KMS-11 (cell line): Measurements from ENCODE around the gene HMGXB4.

Source experiments
- H2AFZ ChIP-seq: fragments of 200-600 bp; sonication (generic); 2 replicates; pipeline ENCODE4 v1.6.1; 2016; ENCODE audit warnings: antibody characterized with exemption, mixed run types, low read depth
- H3K27ac ChIP-seq: fragments of 200-600 bp; sonication (generic); 2 replicates; pipeline ENCODE4 v1.6.1; 2016; ENCODE audit warnings: mild to moderate bottlenecking, mixed run types
- H3K27me3 ChIP-seq: fragments of 200-600 bp; sonication (generic); 2 replicates; pipeline ENCODE4 v1.6.1; 2017; ENCODE audit warnings: mild to moderate bottlenecking, low read depth, mixed run types, moderate library complexity; ENCODE audit not compliant: insufficient read depth
- H3K36me3 ChIP-seq: fragments of 200-600 bp; sonication (generic); 2 replicates; pipeline ENCODE4 v1.6.1; 2017; ENCODE audit warnings: mild to moderate bottlenecking, mixed run types; ENCODE audit not compliant: insufficient read depth
- H3K4me1 ChIP-seq: fragments of 200-600 bp; sonication (generic); 2 replicates; pipeline ENCODE4 v1.6.1; 2016; ENCODE audit warnings: mild to moderate bottlenecking, low read depth, mixed run types; ENCODE audit not compliant: poor library complexity, severe bottlenecking
- H3K4me2 ChIP-seq: fragments of 200-600 bp; sonication (generic); 2 replicates; pipeline ENCODE4 v1.7.0; 2016; ENCODE audit warnings: mild to moderate bottlenecking, mixed run types
- H3K4me3 ChIP-seq: fragments of 200-600 bp; sonication (generic); IDR thresholded peaks from 2 replicates; pipeline ENCODE4 v1.6.1; 2017; ENCODE audit warnings: low read depth, low read length, mixed read lengths; ENCODE audit not compliant: insufficient read depth
- H3K79me2 ChIP-seq: fragments of 200-600 bp; sonication (generic); 2 replicates; pipeline ENCODE4 v1.6.1; 2016; ENCODE audit warnings: low read depth, mixed run types; ENCODE audit not compliant: insufficient read depth
- H3K9ac ChIP-seq: fragments of 200-600 bp; sonication (generic); 2 replicates; pipeline ENCODE4 v1.6.1; 2016; ENCODE audit warnings: mild to moderate bottlenecking, mixed run types
- H4K20me1 ChIP-seq: fragments of 200-600 bp; sonication (generic); 2 replicates; pipeline ENCODE4 v1.6.1; 2016; ENCODE audit warnings: mild to moderate bottlenecking, mixed run types; ENCODE audit not compliant: insufficient read depth
- TF ChIP-seq, protein P1 (sequence below): fragments of 200-600 bp; sonication (generic); conservative IDR thresholded peaks from 2 replicates; pipeline ENCODE4 v1.6.1; 2017; ENCODE audit warnings: low read depth, mild to moderate bottlenecking, antibody characterized with exemption, low read length, moderate library complexity, mixed read lengths

The HMGXB4 gene

DNA sequence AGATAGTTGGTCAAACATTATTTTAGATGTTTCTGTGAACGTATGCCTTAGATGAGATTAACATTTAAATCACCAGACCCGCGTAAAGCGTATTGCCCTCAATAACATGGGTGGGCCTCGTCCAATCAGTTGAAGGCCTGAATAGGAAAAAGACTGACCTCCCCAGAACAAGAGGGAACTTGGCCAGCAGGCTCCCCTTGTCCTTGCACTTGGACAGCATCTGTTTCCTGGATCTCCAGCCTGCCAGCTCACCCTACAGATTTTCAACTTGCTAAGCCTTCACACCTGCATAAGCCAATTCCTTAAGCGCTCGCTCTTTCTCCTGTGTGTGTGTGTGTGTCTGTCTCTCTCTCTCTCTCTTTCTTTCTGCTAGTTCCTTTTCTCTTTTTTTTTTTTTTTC is 50.6 kb downstream of the HMGXB4 start:
- Histone ChIP-seq H4K20me1 (no peaks in the 10 kb centered on the region), H3K9ac (no peak overlapping the region), H3K4me3 (no peak overlapping the region), H3K36me3 (no peaks in the 10 kb centered on the region), H2AFZ (no peak overlapping the region), H3K4me2 (peak overlapping the region; percentile 71), H3K4me1 (peaks cover 83% of the 10 kb centered on the region), H3K27ac (peak overlapping the region; percentile 44; the same call in 1 of the 2 replicates), H3K79me2 (no peaks in the 10 kb centered on the region), H3K27me3 (no peaks in the 10 kb centered on the region)
- TF ChIP-seq, protein P1, sequence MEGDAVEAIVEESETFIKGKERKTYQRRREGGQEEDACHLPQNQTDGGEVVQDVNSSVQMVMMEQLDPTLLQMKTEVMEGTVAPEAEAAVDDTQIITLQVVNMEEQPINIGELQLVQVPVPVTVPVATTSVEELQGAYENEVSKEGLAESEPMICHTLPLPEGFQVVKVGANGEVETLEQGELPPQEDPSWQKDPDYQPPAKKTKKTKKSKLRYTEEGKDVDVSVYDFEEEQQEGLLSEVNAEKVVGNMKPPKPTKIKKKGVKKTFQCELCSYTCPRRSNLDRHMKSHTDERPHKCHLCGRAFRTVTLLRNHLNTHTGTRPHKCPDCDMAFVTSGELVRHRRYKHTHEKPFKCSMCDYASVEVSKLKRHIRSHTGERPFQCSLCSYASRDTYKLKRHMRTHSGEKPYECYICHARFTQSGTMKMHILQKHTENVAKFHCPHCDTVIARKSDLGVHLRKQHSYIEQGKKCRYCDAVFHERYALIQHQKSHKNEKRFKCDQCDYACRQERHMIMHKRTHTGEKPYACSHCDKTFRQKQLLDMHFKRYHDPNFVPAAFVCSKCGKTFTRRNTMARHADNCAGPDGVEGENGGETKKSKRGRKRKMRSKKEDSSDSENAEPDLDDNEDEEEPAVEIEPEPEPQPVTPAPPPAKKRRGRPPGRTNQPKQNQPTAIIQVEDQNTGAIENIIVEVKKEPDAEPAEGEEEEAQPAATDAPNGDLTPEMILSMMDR: no peak

GRCh38 chr22:35308480-35309021 is 51.3 kb downstream of the HMGXB4 start:
- H3K9ac ChIP-seq: no peak overlapping the region
- H4K20me1 ChIP-seq: no peaks in the 10 kb centered on the region
- peak overlapping the region; percentile 71 for H3K4me2 ChIP-seq
- no peaks in the 10 kb centered on the region for H3K79me2 ChIP-seq
- peak overlapping the region; percentile 44; the same call in 1 of the 2 replicates for H3K27ac ChIP-seq
- H3K4me3 ChIP-seq: no peak overlapping the region
- H3K27me3 ChIP-seq: no peaks in the 10 kb centered on the region
- peaks cover 90% of the 10 kb centered on the region for H3K4me1 ChIP-seq
- no peaks in the 10 kb centered on the region for H3K36me3 ChIP-seq
- TF ChIP-seq, protein P1: no peak
- H2AFZ ChIP-seq: no peak overlapping the region

- no peak overlapping the region for H3K4me3 ChIP-seq
- peak overlapping the region; percentile 71 for H3K4me2 ChIP-seq
- TF ChIP-seq, protein P1: peak; percentile 42
- H3K36me3 ChIP-seq: no peaks in the 10 kb centered on the region
- H3K79me2 ChIP-seq: no peaks in the 10 kb centered on the region
- H2AFZ ChIP-seq: no peak overlapping the region
- peaks cover 83% of the 10 kb centered on the region for H3K4me1 ChIP-seq
- peak overlapping the region; percentile 30; the same call in 1 of the 2 replicates for H3K27ac ChIP-seq
- H4K20me1 ChIP-seq: no peaks in the 10 kb centered on the region
- peak overlapping the region; percentile 12; the same call in 1 of the 2 replicates for H3K9ac ChIP-seq
- H3K27me3 ChIP-seq: no peaks in the 10 kb centered on the region
Observed at GRCh38 chr22:35310556-35311550, 53.6 kb downstream of the HMGXB4 start.

DNA sequence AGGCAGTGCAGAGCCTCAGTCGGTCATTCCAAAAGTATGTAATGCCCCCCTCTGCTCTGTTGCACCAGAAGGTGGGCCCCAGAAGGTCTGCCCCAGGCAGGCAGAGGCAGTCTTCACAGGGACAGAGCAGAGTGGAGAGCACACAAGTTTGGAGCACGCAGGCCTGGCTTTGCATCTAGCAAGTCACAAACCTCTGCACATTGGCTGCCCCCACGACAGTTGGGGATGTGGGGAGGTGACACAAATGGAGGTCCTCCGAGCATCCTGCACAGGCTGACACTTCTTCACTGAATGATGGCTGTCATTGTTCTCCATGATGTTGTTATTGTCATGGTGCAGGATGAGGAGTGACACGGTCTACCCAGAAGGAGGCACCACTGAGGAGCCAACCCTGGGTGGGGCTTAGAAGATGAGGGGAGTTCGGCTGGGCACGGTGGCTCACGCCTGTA is 54.3 kb downstream of the HMGXB4 start:
- Histone ChIP-seq H3K4me2 (peak overlapping the region; percentile 71), H2AFZ (no peak overlapping the region), H3K79me2 (no peaks in the 10 kb centered on the region), H3K27ac (peak overlapping the region; percentile 30; the same call in 1 of the 2 replicates), H4K20me1 (no peaks in the 10 kb centered on the region), H3K4me1 (peaks cover 76% of the 10 kb centered on the region), H3K4me3 (no peak overlapping the region), H3K27me3 (no peaks in the 10 kb centered on the region), H3K36me3 (no peaks in the 10 kb centered on the region), H3K9ac (peak overlapping the region; percentile 12; the same call in 1 of the 2 replicates)
- TF ChIP-seq, protein P1: peak; percentile 28
